Endothelial cell (in vitro differentiated cells): Measurements from ENCODE around the gene DDX27. TPM values are rescaled to one million over a fixed set of nuclear protein-coding genes. Genes with fewer than 3 reads are reported as not detected.
"Not testable (repeated sequence)": the region's sequence is repeated elsewhere in the genome, so short reads cannot be mapped to it uniquely, and the experiment has no call there.

Source experiments
- DNase-seq: peaks from one replicate; pipeline ENCODE4 v3.0.0; 2021; ENCODE audit warnings: low spot score
- H3K27ac Mint-ChIP-seq: one replicate; pipeline ENCODE4 v1.8.0; 2021; ENCODE audit warnings: mixed read lengths, inconsistent platforms; ENCODE audit not compliant: unreplicated experiment
- H3K27me3 Mint-ChIP-seq: one replicate; pipeline ENCODE4 v1.8.0; 2021; ENCODE audit warnings: mild to moderate bottlenecking, moderate library complexity, mixed read lengths, inconsistent platforms; ENCODE audit not compliant: unreplicated experiment
- H3K36me3 Mint-ChIP-seq: one replicate; pipeline ENCODE4 v1.8.0; 2021; ENCODE audit warnings: mild to moderate bottlenecking, low read depth, mixed read lengths, inconsistent platforms; ENCODE audit not compliant: unreplicated experiment
- H3K4me1 Mint-ChIP-seq: one replicate; pipeline ENCODE4 v1.8.0; 2021; ENCODE audit warnings: mild to moderate bottlenecking, mixed read lengths, inconsistent platforms; ENCODE audit not compliant: unreplicated experiment
- H3K4me3 Mint-ChIP-seq: one replicate; pipeline ENCODE4 v1.8.0; 2021; ENCODE audit warnings: mild to moderate bottlenecking, mixed read lengths, inconsistent platforms; ENCODE audit not compliant: unreplicated experiment
- H3K9me3 Mint-ChIP-seq: one replicate; pipeline ENCODE4 v1.8.0; 2021; ENCODE audit warnings: mixed read lengths, inconsistent platforms; ENCODE audit not compliant: unreplicated experiment
- CTCF ChIP-seq: fragments of 200-600 bp; sonication (generic); IDR thresholded peaks from one replicate; pipeline ENCODE4 v1.5.0; 2021; ENCODE audit warnings: antibody characterized with exemption; ENCODE audit not compliant: unreplicated experiment
- total RNA-seq: library from RNA; stranded (reverse); fragmentation: NEBNext Ultra II Directional; extraction: Animal tissue kit (Norgen Biotek cat#: 25700); gene quantifications from one replicate; pipeline ENCODE4 v1.2.1, GENCODE V29; 2021; ENCODE audit not compliant: unreplicated experiment

Gene DDX27
- total RNA-seq, 1 donor from 2014 or later = 29.6 TPM

GRCh38 chr20:49216991-49217578, 2.1 kb upstream of the DDX27 start:
- Mint-ChIP-seq H3K36me3 (peaks cover 8% of the 10 kb centered on the region), H3K4me3 (no peak overlapping the region), H3K9me3 (no peaks in the 10 kb centered on the region), H3K27ac (no peak overlapping the region), H3K4me1 (peaks cover 18% of the 10 kb centered on the region), H3K27me3 (peaks cover 9% of the 10 kb centered on the region)
- TF ChIP-seq CTCF = peak; percentile 93
- DNase-seq = peak; percentile 95

- DNase-seq, H3K9me3 Mint-ChIP-seq, H3K27me3 Mint-ChIP-seq: not testable (repeated sequence)
- H3K36me3 Mint-ChIP-seq = peaks cover 15% of the 10 kb centered on the region
- H3K27ac Mint-ChIP-seq = peak overlapping the region; percentile 99
- H3K4me3 Mint-ChIP-seq = peak overlapping the region; percentile 100
- peaks cover 18% of the 10 kb centered on the region for H3K4me1 Mint-ChIP-seq
Measured at GRCh38 chr20:49218739-49219090, 501 bp upstream of the DDX27 start.

- H3K36me3 Mint-ChIP-seq = peaks cover 25% of the 10 kb centered on the region
- H3K27ac Mint-ChIP-seq = peak overlapping the region; percentile 99
- H3K4me1 Mint-ChIP-seq = peaks cover 18% of the 10 kb centered on the region
- peaks cover 9% of the 10 kb centered on the region for H3K27me3 Mint-ChIP-seq
- TF ChIP-seq CTCF = no peak
- peak overlapping the region; percentile 100 for H3K4me3 Mint-ChIP-seq
- no peak for DNase-seq
- H3K9me3 Mint-ChIP-seq = no peaks in the 10 kb centered on the region
Measured at GRCh38 chr20:49219924-49220831, 962 bp downstream of the DDX27 start.

- Mint-ChIP-seq H3K36me3 (peaks cover 42% of the 10 kb centered on the region), H3K4me1 (no peaks in the 10 kb centered on the region), H3K9me3 (no peaks in the 10 kb centered on the region), H3K27ac (no peak overlapping the region), H3K4me3 (peak overlapping the region; percentile 76), H3K27me3 (peaks cover 1% of the 10 kb centered on the region)
- no peak for TF ChIP-seq CTCF
- DNase-seq = no peak
Measured at GRCh38 chr20:49225896-49226295, 6.7 kb downstream of the DDX27 start.

GRCh38 chr20:49228676-49229075, 9.5 kb downstream of the DDX27 start:
- no peak overlapping the region for H3K27ac Mint-ChIP-seq
- H3K4me3 Mint-ChIP-seq = no peak overlapping the region
- peaks cover 48% of the 10 kb centered on the region for H3K36me3 Mint-ChIP-seq

More at GRCh38 chr20:49228676-49229075, 9.5 kb downstream of the DDX27 start:
- Mint-ChIP-seq H3K4me1 (no peaks in the 10 kb centered on the region), H3K9me3 (no peaks in the 10 kb centered on the region), H3K27me3 (peaks cover 1% of the 10 kb centered on the region)
- DNase-seq = no peak
- no peak for TF ChIP-seq CTCF
